ENCODE results near the gene CACNB4. TPM values are rescaled to one million over a fixed set of nuclear protein-coding genes. Genes with fewer than 3 reads are reported as not detected.

CACNB4 gene
- total RNA-seq, 2 experiments from 2014 or later: 0.14 to 0.20 TPM

DNA sequence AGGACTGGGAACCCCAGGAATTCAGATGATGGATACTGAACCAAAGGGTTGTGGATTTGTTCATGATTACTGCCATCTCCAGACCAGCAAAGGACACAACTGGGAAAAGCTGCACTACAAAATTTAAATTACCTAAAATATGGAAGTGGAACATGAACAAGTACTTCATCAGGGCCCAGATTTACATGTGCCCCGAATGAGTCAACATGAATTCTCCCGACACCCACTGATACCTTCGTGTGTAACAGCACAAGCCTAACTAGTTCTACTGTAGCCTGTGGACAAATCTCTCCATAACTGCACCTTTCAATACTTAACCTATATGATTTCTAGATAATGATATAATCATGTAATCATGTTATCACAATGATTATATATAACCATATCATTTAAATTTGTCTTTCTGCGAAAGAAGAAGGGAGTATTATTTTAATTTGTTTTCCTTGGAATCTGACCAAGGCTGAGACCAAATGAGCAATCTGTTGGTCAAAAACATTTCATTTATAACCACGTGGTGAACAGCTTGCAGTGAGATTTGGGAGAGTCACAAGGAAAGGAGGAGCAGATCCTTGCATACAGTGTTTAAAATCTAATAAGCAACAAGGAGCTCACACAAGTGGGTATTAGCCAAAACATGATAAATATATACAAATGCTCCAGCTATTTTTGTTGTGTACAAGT is 70.5 kb downstream of the CACNB4 start:
- Histone ChIP-seq H3K4me1 (ENCODE audit: insufficient read depth, low read length) (no peaks in the 10 kb centered on the region), H3K27me3 (ENCODE audit: control insufficient read depth in 1 of 2, insufficient read depth in 2 of 2, low read length in 2 of 2) (no peaks in the 10 kb centered on the region), H3K27ac (ENCODE audit: low read depth in 1 of 2, low read length in 2 of 2) (no peak overlapping the region), H3K36me3 (ENCODE audit: insufficient read depth, low read length) (no peaks in the 10 kb centered on the region), H3K4me3 (ENCODE audit: low read length) (no peak overlapping the region), H3K9me3 (ENCODE audit: control insufficient read depth in 1 of 2, insufficient read depth in 1 of 2, low read length in 2 of 2) (no peaks in the 10 kb centered on the region)
- DNase-seq: no peak
- no peaks in the 10 kb centered on the region for H3K4me1 Mint-ChIP-seq (ENCODE audit: low read depth)
- ATAC-seq (ENCODE audit: poor library complexity): no peak
- POLR2A ChIA-PET: no interaction called here
- TF ChIP-seq, protein P1, sequence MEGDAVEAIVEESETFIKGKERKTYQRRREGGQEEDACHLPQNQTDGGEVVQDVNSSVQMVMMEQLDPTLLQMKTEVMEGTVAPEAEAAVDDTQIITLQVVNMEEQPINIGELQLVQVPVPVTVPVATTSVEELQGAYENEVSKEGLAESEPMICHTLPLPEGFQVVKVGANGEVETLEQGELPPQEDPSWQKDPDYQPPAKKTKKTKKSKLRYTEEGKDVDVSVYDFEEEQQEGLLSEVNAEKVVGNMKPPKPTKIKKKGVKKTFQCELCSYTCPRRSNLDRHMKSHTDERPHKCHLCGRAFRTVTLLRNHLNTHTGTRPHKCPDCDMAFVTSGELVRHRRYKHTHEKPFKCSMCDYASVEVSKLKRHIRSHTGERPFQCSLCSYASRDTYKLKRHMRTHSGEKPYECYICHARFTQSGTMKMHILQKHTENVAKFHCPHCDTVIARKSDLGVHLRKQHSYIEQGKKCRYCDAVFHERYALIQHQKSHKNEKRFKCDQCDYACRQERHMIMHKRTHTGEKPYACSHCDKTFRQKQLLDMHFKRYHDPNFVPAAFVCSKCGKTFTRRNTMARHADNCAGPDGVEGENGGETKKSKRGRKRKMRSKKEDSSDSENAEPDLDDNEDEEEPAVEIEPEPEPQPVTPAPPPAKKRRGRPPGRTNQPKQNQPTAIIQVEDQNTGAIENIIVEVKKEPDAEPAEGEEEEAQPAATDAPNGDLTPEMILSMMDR (IDR thresholded peaks at IDR 0.05): no peak
- peaks cover 11% of the 10 kb centered on the region for H3K27me3 Mint-ChIP-seq
- H3K9me3 Mint-ChIP-seq: no peaks in the 10 kb centered on the region
- H3K36me3 Mint-ChIP-seq (ENCODE audit: low read depth): no peaks in the 10 kb centered on the region
- H3K27ac Mint-ChIP-seq: no peak overlapping the region
- no peak overlapping the region for H3K4me3 Mint-ChIP-seq
- intact Hi-C loops (cut with DNase I, micrococcal nuclease): no loop called here
- CTCF ChIA-PET: interaction anchor here (0.9 kb wide), 1 partner anchor 27 kb away, joined by 3 read pairs; no protein-coding TSS in a partner anchor

- Histone ChIP-seq H3K9me3 (ENCODE audit: control insufficient read depth in 1 of 2, insufficient read depth in 1 of 2, low read length in 2 of 2) (no peaks in the 10 kb centered on the region), H3K36me3 (ENCODE audit: insufficient read depth, low read length) (no peaks in the 10 kb centered on the region), H3K27ac (ENCODE audit: low read depth in 1 of 2, low read length in 2 of 2) (no peak overlapping the region), H3K4me1 (ENCODE audit: insufficient read depth, low read length) (no peaks in the 10 kb centered on the region), H3K27me3 (ENCODE audit: control insufficient read depth in 1 of 2, insufficient read depth in 2 of 2, low read length in 2 of 2) (no peaks in the 10 kb centered on the region), H3K4me3 (ENCODE audit: low read length) (peak overlapping the region; percentile 34)
- ATAC-seq (ENCODE audit: poor library complexity) (peak; percentile 93), DNase-seq (peak; percentile 57 to 87 (median 72))
- H3K4me1 Mint-ChIP-seq (ENCODE audit: low read depth): no peaks in the 10 kb centered on the region
- CTCF ChIA-PET: interaction anchor here (0.6 to 1.5 kb wide), 6 partner anchors 14 to 610 kb away, joined by 3 to 5 read pairs (median 4); no protein-coding TSS in a partner anchor
- no peaks in the 10 kb centered on the region for H3K36me3 Mint-ChIP-seq (ENCODE audit: low read depth)
- H3K9me3 Mint-ChIP-seq: no peaks in the 10 kb centered on the region
- peak overlapping the region; percentile 82 for H3K4me3 Mint-ChIP-seq
- H3K27me3 Mint-ChIP-seq: peaks cover 11% of the 10 kb centered on the region
- POLR2A ChIA-PET: interaction anchor here (1.1 kb wide), 1 partner anchor 11 kb away, joined by 3 read pairs; no protein-coding TSS in a partner anchor
- TF ChIP-seq, protein P1 (IDR thresholded peaks at IDR 0.05): peak; percentile 99
- intact Hi-C loops (cut with DNase I, micrococcal nuclease): loop anchor here in 1 of 2 experiments (1.0 kb wide), 1 partner anchor 21 kb away; no protein-coding TSS in a partner anchor
- H3K27ac Mint-ChIP-seq: no peak overlapping the region
Measured at GRCh38 chr2:152025678-152026287, 73.1 kb downstream of the CACNB4 start.

DNA sequence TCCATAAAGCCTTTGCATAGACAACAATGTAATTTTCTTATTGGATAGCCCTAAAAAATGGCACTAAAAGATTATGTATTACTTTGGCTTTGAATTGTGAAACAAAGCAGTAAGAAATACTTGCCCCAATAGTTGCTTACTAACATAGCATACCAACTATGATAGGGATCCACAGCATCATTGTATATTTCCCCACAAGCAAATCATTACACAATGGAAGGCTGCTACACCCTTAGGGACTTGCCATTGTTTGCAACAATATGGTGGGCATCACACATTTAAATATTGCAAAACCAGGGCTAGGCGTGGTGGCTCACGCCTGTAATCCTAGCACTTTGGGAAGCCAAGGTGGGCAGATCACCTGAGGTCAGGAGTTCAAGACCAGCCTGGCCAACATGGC is 74.4 kb downstream of the CACNB4 start:
- DNase-seq: no peak
- H3K9me3 Mint-ChIP-seq: no peaks in the 10 kb centered on the region

More for the DNA sequence above, 74.4 kb downstream of the CACNB4 start:
- no peak for ATAC-seq (ENCODE audit: poor library complexity)
- intact Hi-C loops (cut with DNase I, micrococcal nuclease): no loop called here
- ChIA-PET POLR2A (no interaction called here), CTCF (interaction anchor here (1.7 kb wide), 1 partner anchor 26 kb away, joined by 4 read pairs; no protein-coding TSS in a partner anchor)
- Histone ChIP-seq H3K4me1 (ENCODE audit: insufficient read depth, low read length) (no peaks in the 10 kb centered on the region), H3K27ac (ENCODE audit: low read depth in 1 of 2, low read length in 2 of 2) (no peak overlapping the region), H3K9me3 (ENCODE audit: control insufficient read depth in 1 of 2, insufficient read depth in 1 of 2, low read length in 2 of 2) (no peaks in the 10 kb centered on the region), H3K36me3 (ENCODE audit: insufficient read depth, low read length) (no peaks in the 10 kb centered on the region), H3K4me3 (ENCODE audit: low read length) (no peak overlapping the region), H3K27me3 (ENCODE audit: control insufficient read depth in 1 of 2, insufficient read depth in 2 of 2, low read length in 2 of 2) (no peaks in the 10 kb centered on the region)
- Mint-ChIP-seq H3K36me3 (ENCODE audit: low read depth) (no peaks in the 10 kb centered on the region), H3K4me3 (no peak overlapping the region), H3K27me3 (peaks cover 18% of the 10 kb centered on the region), H3K4me1 (ENCODE audit: low read depth) (no peaks in the 10 kb centered on the region), H3K27ac (no peak overlapping the region)
- TF ChIP-seq, protein P1 (IDR thresholded peaks at IDR 0.05): no peak

All from CD4-positive, alpha-beta T cell (primary cell).